ENCODE data around the gene PIF1.

The PIF1 gene

DNA sequence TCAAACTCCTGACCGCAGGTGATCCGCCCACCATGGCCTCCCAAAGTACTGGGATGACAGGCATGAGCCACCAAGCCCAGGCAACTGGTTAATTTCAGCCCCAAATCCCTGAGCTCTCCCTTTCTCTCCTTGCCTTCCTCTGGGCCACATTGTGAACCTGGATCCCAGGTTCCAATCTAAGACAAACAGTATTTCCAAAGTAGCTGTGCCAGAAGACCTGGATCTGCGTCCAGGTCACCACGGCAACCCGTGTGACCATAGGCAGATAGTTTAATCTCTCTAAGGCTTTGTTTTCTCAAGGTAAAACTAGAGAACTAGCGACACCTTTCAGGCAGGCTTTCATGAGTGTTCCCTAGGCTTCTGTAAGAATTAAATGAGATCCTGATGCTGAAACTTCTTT lies 44.1 kb downstream of the PIF1 start:
- H3K4me1 Mint-ChIP-seq, result peaks cover 7% of the 10 kb centered on the region
- H3K27me3 Mint-ChIP-seq, result peaks cover 22% of the 10 kb centered on the region
- no peaks in the 10 kb centered on the region for H3K36me3 Mint-ChIP-seq (ENCODE audit: low read depth)
- no peak overlapping the region for H3K4me3 Mint-ChIP-seq
- no peaks in the 10 kb centered on the region for H3K9me3 Mint-ChIP-seq
- ATAC-seq (no peak), DNase-seq (no peak)
- H3K27ac Mint-ChIP-seq, result no peak overlapping the region

DNA sequence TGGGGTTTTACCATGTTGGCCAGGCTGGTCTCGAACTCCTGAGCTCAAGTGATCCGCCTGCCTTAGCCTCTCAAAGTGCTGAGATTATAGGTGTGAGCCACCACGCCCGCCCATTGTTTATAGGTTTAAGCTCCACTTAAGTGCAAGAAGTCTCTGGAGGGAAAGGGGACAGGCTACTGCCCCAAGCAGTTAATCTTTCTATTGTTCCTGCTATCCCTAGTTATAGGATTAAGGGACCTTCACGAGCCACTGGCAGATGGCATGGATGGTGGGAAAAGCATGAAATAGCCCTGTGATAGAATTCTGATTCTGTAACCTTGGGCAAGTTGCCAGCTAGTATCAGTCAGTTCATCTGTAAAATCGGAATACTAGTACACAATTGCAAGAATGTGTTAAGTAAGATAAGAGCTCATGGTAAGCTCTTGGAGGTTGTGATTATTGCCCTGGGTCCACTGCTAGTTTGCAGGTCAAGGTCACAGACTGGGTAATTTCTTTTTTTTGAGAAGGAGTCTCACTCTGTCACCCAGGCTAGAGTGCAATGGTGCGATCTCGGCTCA lies 44.8 kb downstream of the PIF1 start:
- no peaks in the 10 kb centered on the region for H3K36me3 Mint-ChIP-seq (ENCODE audit: low read depth)
- H3K4me3 Mint-ChIP-seq, result no peak overlapping the region
- ATAC-seq, result no peak
- peaks cover 28% of the 10 kb centered on the region for H3K27me3 Mint-ChIP-seq
- no peak overlapping the region for H3K27ac Mint-ChIP-seq
- H3K9me3 Mint-ChIP-seq, result no peaks in the 10 kb centered on the region
- peaks cover 7% of the 10 kb centered on the region for H3K4me1 Mint-ChIP-seq
- no peak for DNase-seq

DNA sequence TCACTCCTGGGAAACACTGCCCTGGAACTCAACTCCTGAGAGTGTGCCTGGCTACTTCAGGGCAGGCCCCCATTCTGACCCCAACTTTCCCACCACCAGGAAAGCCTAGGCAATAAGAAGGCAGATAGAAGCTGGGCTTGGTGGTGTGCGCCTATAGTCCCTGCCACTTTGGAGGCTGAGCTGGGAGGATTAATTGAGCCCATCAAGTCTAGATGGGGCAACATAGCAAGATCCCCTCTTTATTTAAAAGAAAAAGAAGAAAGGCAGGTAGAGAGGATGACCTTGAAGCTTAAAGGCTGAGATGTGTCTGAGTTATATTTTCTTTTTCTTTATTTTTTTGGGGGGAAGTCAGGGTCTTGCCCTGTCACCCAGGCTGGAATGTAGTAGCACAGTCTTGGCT lies 45.8 kb downstream of the PIF1 start:
- Mint-ChIP-seq H3K27ac (no peak overlapping the region), H3K36me3 (ENCODE audit: low read depth) (no peaks in the 10 kb centered on the region), H3K27me3 (peaks cover 29% of the 10 kb centered on the region), H3K9me3 (no peaks in the 10 kb centered on the region), H3K4me1 (peaks cover 7% of the 10 kb centered on the region), H3K4me3 (no peak overlapping the region)
- DNase-seq (no peak), ATAC-seq (no peak)

DNA sequence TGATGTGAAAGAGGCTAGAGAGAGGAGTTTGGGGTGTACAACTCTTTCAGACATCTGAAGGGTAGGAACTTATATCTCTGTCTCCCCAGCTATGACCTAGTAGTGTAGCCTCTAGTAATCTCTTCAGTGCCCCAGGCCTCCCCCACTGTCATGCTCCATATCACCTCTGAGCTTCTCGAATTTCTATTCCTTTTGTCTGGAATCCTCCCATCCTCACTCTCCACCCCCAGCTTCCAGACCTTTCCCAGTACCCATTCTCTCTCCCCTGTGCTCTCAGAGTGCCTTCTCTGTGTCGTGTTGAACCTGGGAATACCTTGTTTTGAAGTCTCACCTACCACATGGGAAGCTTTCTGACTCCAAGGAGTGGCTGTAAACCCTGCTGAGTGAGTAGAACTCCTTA lies 46.4 kb downstream of the PIF1 start:
- Mint-ChIP-seq H3K9me3 (no peaks in the 10 kb centered on the region), H3K27me3 (peaks cover 33% of the 10 kb centered on the region), H3K4me3 (no peak overlapping the region), H3K4me1 (peaks cover 7% of the 10 kb centered on the region), H3K36me3 (ENCODE audit: low read depth) (no peaks in the 10 kb centered on the region), H3K27ac (no peak overlapping the region)
- DNase-seq (no peak), ATAC-seq (no peak)

DNA sequence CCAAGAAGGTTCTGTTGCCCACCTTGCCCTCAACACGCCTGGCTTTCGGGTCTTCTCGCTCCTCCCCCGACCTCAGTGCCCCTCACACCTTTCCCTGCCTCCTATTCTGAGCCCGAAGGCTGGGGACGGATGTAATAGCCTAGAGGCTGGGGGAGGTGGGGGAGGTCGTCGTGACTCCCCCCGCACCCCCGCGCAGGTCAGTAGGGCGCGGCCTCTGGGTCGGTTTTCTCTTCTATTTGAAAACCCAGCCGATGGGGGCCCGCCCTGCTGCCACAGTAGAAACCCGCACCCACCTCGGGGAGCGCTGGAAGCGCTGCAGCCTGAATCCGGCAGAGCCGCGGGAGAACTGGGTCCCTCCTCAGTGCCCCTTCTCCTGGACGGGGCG lies 49.1 kb downstream of the PIF1 start:
- DNase-seq (no peak), ATAC-seq (no peak)
- H3K36me3 Mint-ChIP-seq (ENCODE audit: low read depth), result no peaks in the 10 kb centered on the region
- H3K27ac Mint-ChIP-seq, result no peak overlapping the region
- peak overlapping the region; percentile 51 for H3K4me3 Mint-ChIP-seq
- H3K27me3 Mint-ChIP-seq, result peaks cover 52% of the 10 kb centered on the region
- H3K9me3 Mint-ChIP-seq, result no peaks in the 10 kb centered on the region
- no peaks in the 10 kb centered on the region for H3K4me1 Mint-ChIP-seq

DNA sequence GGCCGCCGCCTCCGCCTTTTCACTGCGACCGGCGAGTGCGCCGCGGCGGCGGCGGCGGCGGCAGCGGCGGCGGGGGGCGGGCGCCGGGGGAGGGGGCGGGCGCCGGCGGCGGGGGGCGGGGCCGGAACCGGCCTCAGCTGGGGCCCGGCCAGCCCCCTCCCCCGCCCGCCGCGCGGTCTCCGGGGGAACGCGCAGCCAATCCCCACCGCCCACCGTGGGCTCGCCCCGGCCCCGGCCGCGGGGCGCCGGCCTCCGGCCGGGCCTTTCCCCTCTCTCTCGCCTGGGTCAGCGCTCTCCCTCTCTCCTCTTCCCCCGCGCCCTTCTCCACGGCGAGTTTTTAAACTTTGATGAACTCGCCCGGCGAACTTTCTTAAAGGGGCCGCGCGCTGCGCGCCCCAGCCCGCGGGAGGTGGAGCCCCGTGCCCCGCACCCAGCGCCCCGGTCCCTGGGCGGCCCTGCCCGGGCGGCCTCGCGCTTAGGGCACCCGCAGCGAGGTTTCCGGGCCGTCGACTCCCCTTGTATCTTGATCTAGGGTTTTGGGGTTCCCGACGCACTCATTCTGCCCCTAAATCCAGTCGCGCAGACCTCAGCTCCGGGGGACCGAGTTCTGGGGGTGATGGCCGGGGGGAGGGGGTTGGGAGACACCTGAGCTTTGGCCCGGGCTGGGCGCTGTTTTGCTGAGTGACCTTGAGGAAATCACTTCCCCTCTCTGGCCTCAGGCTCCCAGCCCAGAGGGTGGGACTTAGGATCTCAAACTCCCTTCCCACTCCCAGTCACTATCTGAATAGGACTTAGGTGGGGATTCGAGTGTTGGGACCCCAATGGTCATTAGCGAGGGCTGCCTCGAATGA lies 49.7 kb downstream of the PIF1 start, which contains the start of gene RBPMS2:
RBPMS2 (minus strand) TSS at position 39 of the 851 bp plus-strand sequence. CDS start 270 bp downstream, outside the sequence.
- ATAC-seq, result peak; percentile 31
- H3K36me3 Mint-ChIP-seq (ENCODE audit: low read depth), result no peaks in the 10 kb centered on the region
- H3K27me3 Mint-ChIP-seq, result peaks cover 50% of the 10 kb centered on the region
- H3K27ac Mint-ChIP-seq, result no peak within 1 kb of the TSS
- H3K4me1 Mint-ChIP-seq, result no peaks in the 10 kb centered on the region
- H3K9me3 Mint-ChIP-seq, result no peaks in the 10 kb centered on the region
- peak within 1 kb of the TSS; percentile 51 for H3K4me3 Mint-ChIP-seq
- DNase-seq, result no peak

DNA sequence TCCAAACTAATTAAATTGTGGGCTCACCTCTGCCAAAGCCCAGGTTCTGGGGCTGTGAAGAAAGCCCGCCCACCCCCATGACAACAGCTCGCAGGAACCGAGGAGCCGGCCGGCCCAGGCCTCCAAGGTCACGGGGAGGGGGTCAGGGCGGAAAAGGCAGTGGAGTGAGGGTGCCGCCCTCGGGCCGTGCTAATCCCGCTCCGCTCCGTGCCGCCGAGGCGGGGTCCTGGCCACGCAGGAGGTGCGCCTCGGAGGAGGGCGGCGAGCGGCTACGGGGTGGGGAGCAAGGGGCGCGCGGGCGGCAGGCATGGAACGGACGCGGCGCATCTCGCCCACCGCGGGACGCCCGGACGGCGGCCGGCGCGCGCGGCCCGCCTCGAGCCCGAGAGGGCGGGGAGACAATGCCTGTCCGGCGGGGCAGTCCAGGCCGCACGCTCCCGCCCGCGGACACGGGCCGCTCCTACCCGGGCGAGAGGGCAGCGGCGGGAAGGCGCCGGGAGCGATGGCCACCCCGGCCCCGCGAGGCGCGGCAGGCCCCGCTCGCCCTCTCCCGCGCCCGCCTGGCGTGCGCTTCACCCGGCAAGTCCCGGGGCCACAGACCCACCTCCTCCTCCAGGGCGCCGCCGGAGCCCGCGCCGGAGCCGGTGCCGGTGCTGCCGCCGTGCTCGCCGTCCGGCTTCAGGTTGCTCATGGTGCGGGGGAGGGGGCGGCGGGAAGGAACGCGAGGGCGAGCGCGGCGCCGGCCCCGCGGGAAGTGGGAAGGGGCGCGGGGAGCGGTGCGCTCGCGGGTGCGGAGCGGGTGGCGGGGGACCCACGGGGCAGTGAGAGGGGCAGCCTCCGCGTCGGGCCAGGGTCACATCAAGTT lies 50.6 kb downstream of the PIF1 start:
- H3K9me3 Mint-ChIP-seq, result no peaks in the 10 kb centered on the region
- ATAC-seq (no peak), DNase-seq (no peak)
- no peak overlapping the region for H3K27ac Mint-ChIP-seq
- peak overlapping the region; percentile 39 for H3K4me3 Mint-ChIP-seq
- no peaks in the 10 kb centered on the region for H3K36me3 Mint-ChIP-seq (ENCODE audit: low read depth)
- no peaks in the 10 kb centered on the region for H3K4me1 Mint-ChIP-seq
- peaks cover 52% of the 10 kb centered on the region for H3K27me3 Mint-ChIP-seq

DNA sequence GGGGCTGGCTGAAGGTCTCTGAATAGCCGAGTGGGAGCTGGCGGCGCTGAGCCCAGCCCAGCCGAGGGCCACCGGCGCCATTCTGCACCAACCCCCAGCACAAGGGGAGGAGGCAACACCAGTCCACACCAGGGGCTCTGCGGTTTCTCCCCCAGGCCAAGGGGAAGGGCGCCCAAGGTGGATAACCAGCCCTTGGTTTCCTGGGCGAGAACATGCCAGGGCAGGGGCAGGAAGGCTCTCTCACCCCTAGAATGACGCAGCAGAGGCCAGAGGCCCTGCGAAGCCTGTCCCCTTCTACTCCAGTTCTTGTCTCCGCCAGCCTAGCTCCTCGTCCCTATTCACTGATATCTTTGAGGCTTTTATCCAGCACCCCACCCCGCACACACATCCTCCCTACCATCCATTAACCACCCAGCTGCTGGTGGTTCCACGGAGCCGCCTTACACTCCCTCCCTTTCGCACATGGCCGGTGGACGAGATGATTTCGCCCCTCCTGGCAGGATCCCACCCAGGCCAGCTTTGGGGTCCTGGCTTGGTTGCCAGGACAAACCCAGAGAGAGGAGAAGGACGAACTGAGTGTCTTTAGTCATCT lies 51.3 kb downstream of the PIF1 start:
- H3K36me3 Mint-ChIP-seq (ENCODE audit: low read depth), result no peaks in the 10 kb centered on the region
- peaks cover 51% of the 10 kb centered on the region for H3K27me3 Mint-ChIP-seq
- no peak for DNase-seq
- H3K4me1 Mint-ChIP-seq, result no peaks in the 10 kb centered on the region
- H3K4me3 Mint-ChIP-seq, result peak overlapping the region; percentile 39
- no peaks in the 10 kb centered on the region for H3K9me3 Mint-ChIP-seq
- no peak for ATAC-seq
- no peak overlapping the region for H3K27ac Mint-ChIP-seq

DNA sequence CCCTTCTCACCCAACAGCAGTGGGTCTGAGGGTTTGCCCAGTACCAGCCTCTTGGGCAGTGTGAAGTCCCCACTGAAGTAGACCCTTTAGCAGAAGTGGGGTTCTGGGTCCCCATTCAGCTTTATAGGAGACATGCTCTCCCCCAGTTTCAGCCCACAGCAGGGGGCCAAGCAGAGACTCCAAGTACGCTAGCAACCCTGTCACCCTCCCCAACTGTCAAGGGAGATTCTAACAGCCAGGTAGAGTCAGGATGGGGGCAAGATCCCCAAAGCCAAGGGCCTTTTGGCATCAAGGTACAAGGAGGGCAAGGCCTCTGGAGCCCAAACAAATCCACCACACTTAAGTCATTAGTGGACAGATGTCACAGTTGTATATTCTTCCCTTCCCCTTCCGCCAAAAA lies 51.8 kb downstream of the PIF1 start:
- H3K27ac Mint-ChIP-seq, result no peak overlapping the region
- no peaks in the 10 kb centered on the region for H3K9me3 Mint-ChIP-seq
- H3K27me3 Mint-ChIP-seq, result peaks cover 49% of the 10 kb centered on the region
- H3K4me3 Mint-ChIP-seq, result no peak overlapping the region
- no peak for DNase-seq
- no peaks in the 10 kb centered on the region for H3K36me3 Mint-ChIP-seq (ENCODE audit: low read depth)
- H3K4me1 Mint-ChIP-seq, result no peaks in the 10 kb centered on the region
- ATAC-seq, result no peak

DNA sequence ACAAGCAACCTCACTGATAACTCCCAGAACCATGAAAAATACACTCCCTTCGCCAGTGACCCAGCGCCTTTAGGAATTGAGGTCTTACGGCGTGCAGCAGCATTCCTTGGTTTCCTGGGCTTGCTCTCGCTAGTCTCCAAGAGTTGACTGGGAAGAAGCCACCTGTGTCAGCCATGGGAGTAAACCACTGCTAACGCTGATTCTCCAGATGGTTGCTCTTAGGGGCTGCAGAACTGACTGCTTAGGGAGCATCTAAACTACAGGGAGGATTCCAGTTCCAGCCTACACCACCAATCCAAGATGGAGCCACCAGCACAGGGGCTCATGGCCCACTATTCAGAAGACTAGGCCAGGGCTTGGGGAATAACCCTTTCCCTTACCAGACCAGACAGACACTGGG lies 52.5 kb downstream of the PIF1 start:
- H3K4me1 Mint-ChIP-seq, result no peaks in the 10 kb centered on the region
- ATAC-seq, result no peak
- no peak overlapping the region for H3K27ac Mint-ChIP-seq
- no peaks in the 10 kb centered on the region for H3K9me3 Mint-ChIP-seq
- no peaks in the 10 kb centered on the region for H3K36me3 Mint-ChIP-seq (ENCODE audit: low read depth)
- H3K27me3 Mint-ChIP-seq, result peaks cover 47% of the 10 kb centered on the region
- no peak for DNase-seq
- no peak overlapping the region for H3K4me3 Mint-ChIP-seq

DNA sequence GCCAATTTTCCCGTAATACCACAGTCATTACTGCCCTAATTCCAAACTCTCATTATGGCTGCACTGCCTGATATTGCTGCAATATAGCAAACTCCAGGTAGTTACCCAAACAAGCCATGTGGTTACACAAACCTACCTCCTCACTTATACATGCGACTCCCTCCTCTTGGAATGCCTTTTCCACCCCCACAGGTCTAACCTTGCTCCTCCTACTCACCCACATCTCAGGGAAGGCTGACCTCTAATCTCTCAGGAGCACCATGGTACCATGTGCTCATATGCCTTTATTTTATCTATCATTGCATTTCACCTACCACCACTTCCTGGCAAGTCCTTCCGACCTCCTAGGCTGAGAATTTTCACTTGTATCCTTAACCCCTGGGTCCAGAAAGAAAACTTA lies 53.0 kb downstream of the PIF1 start:
- H3K9me3 Mint-ChIP-seq, result no peaks in the 10 kb centered on the region
- ATAC-seq, result no peak
- H3K36me3 Mint-ChIP-seq (ENCODE audit: low read depth), result no peaks in the 10 kb centered on the region
- no peak overlapping the region for H3K27ac Mint-ChIP-seq
- H3K4me1 Mint-ChIP-seq, result no peaks in the 10 kb centered on the region
- peaks cover 43% of the 10 kb centered on the region for H3K27me3 Mint-ChIP-seq
- no peak overlapping the region for H3K4me3 Mint-ChIP-seq
- DNase-seq, result no peak

DNA sequence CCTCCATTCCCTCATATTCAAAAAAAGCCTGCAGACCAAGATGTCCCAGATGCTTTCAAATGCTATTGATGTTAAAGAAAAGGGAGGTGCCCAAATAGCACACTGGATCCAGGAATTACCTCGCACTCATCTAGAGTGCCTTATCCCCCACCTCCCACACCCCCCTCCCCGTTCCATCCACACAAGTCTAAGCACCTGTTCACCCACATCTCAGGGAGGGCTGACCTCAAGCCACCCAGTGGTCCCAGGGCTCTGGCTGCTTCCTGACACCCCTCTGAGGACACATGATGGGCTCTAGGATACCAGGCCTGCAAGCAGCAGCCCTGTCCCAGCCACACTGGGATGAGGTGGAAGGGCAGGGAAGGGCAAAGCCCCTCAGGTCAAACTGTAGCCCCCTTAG lies 54.8 kb downstream of the PIF1 start:
- Mint-ChIP-seq H3K4me3 (no peak overlapping the region), H3K27me3 (peaks cover 27% of the 10 kb centered on the region), H3K4me1 (no peaks in the 10 kb centered on the region), H3K27ac (no peak overlapping the region), H3K36me3 (ENCODE audit: low read depth) (no peaks in the 10 kb centered on the region), H3K9me3 (no peaks in the 10 kb centered on the region)
- ATAC-seq, result no peak
- DNase-seq, result no peak

DNA sequence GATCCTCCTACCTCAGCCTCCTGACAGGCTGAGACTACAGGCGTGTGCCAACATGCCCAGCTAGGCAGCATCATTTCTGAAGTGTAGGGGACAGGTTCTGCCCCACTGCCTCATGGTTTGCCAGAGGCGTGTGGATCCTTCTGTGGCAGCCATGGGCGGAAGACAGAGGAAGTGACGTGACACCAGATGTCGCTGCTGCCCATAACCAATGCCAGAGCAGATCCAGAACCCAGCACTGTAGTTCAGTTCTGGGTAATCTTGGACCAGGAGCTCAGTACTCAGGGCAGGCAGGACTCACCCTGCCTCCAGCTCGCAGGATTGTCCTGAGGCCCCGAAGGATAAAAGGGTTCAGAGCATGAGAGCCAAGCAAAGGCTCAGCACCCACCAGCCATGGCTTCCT lies 58.2 kb downstream of the PIF1 start:
- DNase-seq (no peak), ATAC-seq (peak; percentile 33)
- Mint-ChIP-seq H3K27ac (no peak overlapping the region), H3K27me3 (peaks cover 5% of the 10 kb centered on the region), H3K4me3 (no peak overlapping the region), H3K4me1 (no peaks in the 10 kb centered on the region), H3K36me3 (ENCODE audit: low read depth) (no peaks in the 10 kb centered on the region), H3K9me3 (no peaks in the 10 kb centered on the region)

DNA sequence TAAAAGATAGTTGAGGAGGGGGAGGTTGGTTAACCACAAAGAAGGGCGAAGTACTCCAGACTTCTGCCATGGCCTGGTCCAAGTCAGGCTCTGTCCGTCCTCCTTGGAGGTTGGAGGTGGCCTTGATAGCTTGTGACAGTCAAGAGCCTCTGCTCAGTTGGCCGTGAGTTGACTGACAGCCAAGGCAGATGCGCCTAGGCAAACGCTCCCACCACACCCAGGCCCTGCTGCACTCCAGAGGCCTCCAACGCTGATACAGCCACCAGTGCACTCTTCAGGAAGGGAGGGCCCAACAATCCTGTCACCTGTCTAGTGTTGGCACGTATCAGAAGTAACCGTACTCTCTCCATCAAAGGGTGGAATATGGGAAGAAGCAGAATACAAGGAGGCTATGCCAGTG lies 59.4 kb downstream of the PIF1 start:
- H3K27me3 Mint-ChIP-seq, result peaks cover 3% of the 10 kb centered on the region
- H3K9me3 Mint-ChIP-seq, result no peaks in the 10 kb centered on the region
- DNase-seq, result no peak
- H3K27ac Mint-ChIP-seq, result no peak overlapping the region
- no peak overlapping the region for H3K4me3 Mint-ChIP-seq
- H3K36me3 Mint-ChIP-seq (ENCODE audit: low read depth), result no peaks in the 10 kb centered on the region
- ATAC-seq, result no peak
- no peaks in the 10 kb centered on the region for H3K4me1 Mint-ChIP-seq
